Kidney (tissue), 14 donors: ENCODE results near the gene MED14. TPM values are rescaled to one million over a fixed set of nuclear protein-coding genes. Genes with fewer than 3 reads are reported as not detected.

Source experiments
- DNase-seq, 5 donors: peaks; one replicate each; pipeline ENCODE4 v3.0.0-alpha.2; 2013 to 2020
- FAIRE-seq: peaks from 2 replicates; lab custom pipeline; 2012; peaks lifted over from hg19 to GRCh38; lab: Jason Lieb, UNC
- H3K27ac ChIP-seq, 2 donors: one replicate each; pipeline ENCODE4 v1.7.0; 2013; ENCODE audit warnings: low read depth in 2 of 2, low read length in 2 of 2, inconsistent platforms in 1 of 2
- H3K27me3 ChIP-seq: one replicate; pipeline ENCODE4 v1.7.1; 2013; ENCODE audit warnings: low read length, inconsistent platforms; ENCODE audit not compliant: control insufficient read depth, insufficient read depth
- H3K36me3 ChIP-seq, 3 donors: one replicate each; pipeline versions ENCODE4 v1.7.0 to v1.7.1; 2013; ENCODE audit warnings: low read length in 3 of 3, control low read depth in 1 of 3, inconsistent platforms in 1 of 3; ENCODE audit not compliant: insufficient read depth in 3 of 3, control insufficient read depth in 2 of 3
- H3K4me1 ChIP-seq, 3 donors: one replicate each; pipeline versions ENCODE4 v1.7.0 to v1.7.1; 2013; ENCODE audit warnings: low read length in 3 of 3, inconsistent platforms in 1 of 3, low read depth in 1 of 3; ENCODE audit not compliant: control insufficient read depth in 2 of 3, insufficient read depth in 2 of 3
- H3K4me3 ChIP-seq, 3 donors: one replicate each; pipeline versions ENCODE4 v1.7.0 to v1.8.1; 2013; ENCODE audit warnings: low read length in 3 of 3, control low read depth in 1 of 3, inconsistent platforms in 1 of 3
- H3K9ac ChIP-seq, 3 donors: one replicate each; pipeline versions ENCODE4 v1.7.0 to v1.7.1; 2013; ENCODE audit warnings: low read length in 3 of 3, control low read depth in 1 of 3, inconsistent platforms in 1 of 3
- H3K9me3 ChIP-seq, 3 donors: one replicate each; pipeline versions ENCODE4 v1.7.0 to v1.7.1; 2013; ENCODE audit warnings: low read length in 3 of 3, control low read depth in 1 of 3, inconsistent platforms in 1 of 3; ENCODE audit not compliant: control insufficient read depth in 2 of 3, insufficient read depth in 1 of 3
- intact Hi-C: fragments of 100-400 bp; cut with DNase I; formaldehyde crosslinking; loops from one replicate; pipeline ENCODE4 v1.11.1; 2022
- polyA plus RNA-seq: library from polyadenylated mRNA; stranded (reverse); fragments of 350-450 nt; fragmentation: Illumina TruSeq; extraction: RNeasy Lipid Tissue Mini Kit (QIAGEN cat#74804); gene quantifications from one replicate; pipeline ENCODE4 v1.2.3, GENCODE V29; 2014; ENCODE audit warnings: low read depth, low replicate concordance; ENCODE audit not compliant: insufficient read depth
- total RNA-seq: library from RNA; stranded (reverse); fragmentation: NEBNext Ultra II Directional; extraction: Animal tissue kit (Norgen Biotek cat#: 25700); gene quantifications from one replicate; pipeline ENCODE4 v1.2.1, GENCODE V29; 2021
- TF ChIP-seq, protein P1 (sequence below): IDR thresholded peaks from 3 replicates; pipeline ENCODE4 v1.5.1; 2012; ENCODE audit warnings: mild to moderate bottlenecking, moderate library complexity, borderline replicate concordance; ENCODE audit not compliant: insufficient read depth; ENCODE audit errors: extremely low read depth
- donor health status: control.
- donor health status: control.
- donor health status: control.
- donor health status: control.
- donor health status: control.
- donor health status: DM: yes; HTN: yes; CAD: no.
- donor health status: Normal renal cell carcinoma (clear cell type).

MED14 gene
- total and polyA plus RNA-seq, 2 donors from 2014 or later, result 5.9 to 53.7 TPM

DNA sequence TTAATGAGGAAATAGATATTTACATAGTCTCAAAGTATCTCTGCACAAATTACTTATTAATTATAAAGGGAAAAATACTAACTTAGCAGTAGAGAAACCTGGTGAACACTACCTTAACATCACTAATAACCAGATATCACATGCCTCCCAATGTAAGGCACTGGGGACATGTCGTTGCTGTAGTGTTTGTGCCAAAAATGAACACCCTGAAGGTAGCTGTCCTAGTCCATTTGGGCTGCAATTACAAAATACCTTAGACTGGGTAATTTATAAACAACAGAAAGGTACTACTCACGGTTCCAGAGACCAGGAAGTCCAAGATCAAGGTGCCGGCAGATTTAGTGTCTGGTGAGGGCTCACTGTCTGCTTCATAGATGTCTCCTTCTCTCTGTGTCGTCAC lies 122.8 kb downstream of the MED14 start:
- no peak overlapping the region for H3K9ac ChIP-seq
- TF ChIP-seq, protein P1, sequence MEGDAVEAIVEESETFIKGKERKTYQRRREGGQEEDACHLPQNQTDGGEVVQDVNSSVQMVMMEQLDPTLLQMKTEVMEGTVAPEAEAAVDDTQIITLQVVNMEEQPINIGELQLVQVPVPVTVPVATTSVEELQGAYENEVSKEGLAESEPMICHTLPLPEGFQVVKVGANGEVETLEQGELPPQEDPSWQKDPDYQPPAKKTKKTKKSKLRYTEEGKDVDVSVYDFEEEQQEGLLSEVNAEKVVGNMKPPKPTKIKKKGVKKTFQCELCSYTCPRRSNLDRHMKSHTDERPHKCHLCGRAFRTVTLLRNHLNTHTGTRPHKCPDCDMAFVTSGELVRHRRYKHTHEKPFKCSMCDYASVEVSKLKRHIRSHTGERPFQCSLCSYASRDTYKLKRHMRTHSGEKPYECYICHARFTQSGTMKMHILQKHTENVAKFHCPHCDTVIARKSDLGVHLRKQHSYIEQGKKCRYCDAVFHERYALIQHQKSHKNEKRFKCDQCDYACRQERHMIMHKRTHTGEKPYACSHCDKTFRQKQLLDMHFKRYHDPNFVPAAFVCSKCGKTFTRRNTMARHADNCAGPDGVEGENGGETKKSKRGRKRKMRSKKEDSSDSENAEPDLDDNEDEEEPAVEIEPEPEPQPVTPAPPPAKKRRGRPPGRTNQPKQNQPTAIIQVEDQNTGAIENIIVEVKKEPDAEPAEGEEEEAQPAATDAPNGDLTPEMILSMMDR, result no peak
- intact Hi-C loops, result no loop called here

DNA sequence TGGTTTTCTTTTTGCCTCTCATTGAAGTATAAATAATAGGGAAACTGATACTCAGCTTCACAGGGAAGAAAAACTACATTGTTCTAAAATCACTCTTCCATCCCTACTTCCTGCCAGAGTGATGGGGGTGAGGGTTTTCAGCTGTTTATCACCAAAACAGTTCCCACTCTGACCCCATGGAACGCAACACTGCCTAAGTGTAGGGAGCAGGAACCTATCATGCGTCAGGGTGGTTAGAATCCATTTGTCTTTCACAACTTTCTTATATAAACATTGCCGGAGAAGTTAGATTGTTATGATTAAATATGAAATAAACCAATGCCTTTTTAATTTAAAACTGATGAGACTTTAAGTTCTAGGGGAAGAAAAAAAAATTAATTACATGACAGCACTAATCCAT lies 128.0 kb downstream of the MED14 start:
- TF ChIP-seq, protein P1, result no peak
- intact Hi-C loops, result no loop called here
- H3K27ac ChIP-seq, result no peak overlapping the region
- no peak for DNase-seq
- no peak overlapping the region for H3K4me3 ChIP-seq
- H3K9ac ChIP-seq, result no peak overlapping the region
- H3K4me1 ChIP-seq, result no peaks in the 10 kb centered on the region
- H3K27me3 ChIP-seq, result no peaks in the 10 kb centered on the region
- no peaks in the 10 kb centered on the region for H3K9me3 ChIP-seq
- no peaks in the 10 kb centered on the region for H3K36me3 ChIP-seq
- no peak for FAIRE-seq

More for the DNA sequence above, 122.8 kb downstream of the MED14 start:
- Histone ChIP-seq H3K9me3 (no peaks in the 10 kb centered on the region), H3K4me1 (no peaks in the 10 kb centered on the region), H3K4me3 (no peak overlapping the region), H3K36me3 (no peaks in the 10 kb centered on the region), H3K27me3 (no peaks in the 10 kb centered on the region), H3K27ac (no peak overlapping the region)
- DNase-seq, result no peak
- no peak for FAIRE-seq

DNA sequence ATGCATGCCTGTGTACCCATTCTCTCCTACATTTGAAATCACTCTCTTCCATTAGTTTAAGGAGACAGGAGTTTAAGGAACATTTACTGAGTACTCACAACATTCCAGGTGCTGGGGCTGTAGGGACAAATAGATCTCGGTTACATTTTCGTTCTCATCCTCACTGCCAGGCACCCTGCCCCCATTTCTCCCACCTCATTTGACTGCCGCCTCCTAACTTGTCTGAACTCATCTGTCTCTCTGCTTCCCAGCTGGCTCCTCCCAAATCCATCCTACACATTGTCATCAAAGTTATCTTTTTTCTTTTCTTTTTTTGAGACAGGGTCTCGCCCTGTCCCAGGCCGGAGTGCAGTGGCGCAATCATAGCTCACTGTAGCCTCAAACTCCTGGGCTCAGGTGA lies 131.9 kb downstream of the MED14 start:
- FAIRE-seq, result no peak

More for the DNA sequence above, 131.9 kb downstream of the MED14 start:
- Histone ChIP-seq H3K36me3 (peaks cover 0 to 13% (median 4%) of the 10 kb centered on the region in 3 donors), H3K27me3 (no peaks in the 10 kb centered on the region), H3K9me3 (no peaks in the 10 kb centered on the region), H3K4me1 (no peaks in the 10 kb centered on the region), H3K27ac (no peak overlapping the region), H3K4me3 (no peak overlapping the region), H3K9ac (no peak overlapping the region)
- no peak for DNase-seq
- intact Hi-C loops, result no loop called here
- TF ChIP-seq, protein P1, result no peak

Other genes starting within 250 kb of the MED14 start
- 143 TPM for gene ATP6AP2, start 154.6 kb downstream of the MED14 start, total RNA-seq
- gene ATP6AP2, start 154.6 kb downstream of the MED14 start, polyA plus RNA-seq, result 164 TPM
- gene MPC1L, start 112.1 kb downstream of the MED14 start, total RNA-seq, result not detected
- gene MPC1L, start 112.1 kb downstream of the MED14 start, polyA plus RNA-seq, result not detected
- gene CXorf38, start 88.0 kb downstream of the MED14 start, total RNA-seq, result 19.3 TPM
- gene CXorf38, start 88.0 kb downstream of the MED14 start, polyA plus RNA-seq, result 6.3 TPM